HFFc6 (cell line): ENCODE measurements around the gene EPC1. TPM values are rescaled to one million over a fixed set of nuclear protein-coding genes. Genes with fewer than 3 reads are reported as not detected.
"Not testable (repeated sequence)": the region's sequence is repeated elsewhere in the genome, so short reads cannot be mapped to it uniquely, and the experiment has no call there.

Experiments used
- DNase-seq: peaks from one replicate; pipeline ENCODE4 v3.0.0-alpha.2; 2018
- H3K27ac Mint-ChIP-seq: 2 replicates; pipeline ENCODE4 v1.8.0; 2020; ENCODE audit warnings: mild to moderate bottlenecking, mixed read lengths
- H3K27me3 Mint-ChIP-seq: 2 replicates; pipeline ENCODE4 v1.8.0; 2021; ENCODE audit warnings: mild to moderate bottlenecking, moderate library complexity, mixed read lengths; ENCODE audit not compliant: insufficient read depth
- H3K36me3 Mint-ChIP-seq: 2 replicates; pipeline ENCODE4 v1.8.0; 2021; ENCODE audit warnings: low read depth, mixed read lengths
- H3K4me1 Mint-ChIP-seq: 2 replicates; pipeline ENCODE4 v1.8.0; 2020; ENCODE audit warnings: low read depth, mixed read lengths
- H3K4me3 Mint-ChIP-seq: 2 replicates; pipeline ENCODE4 v1.8.0; 2020; ENCODE audit warnings: mild to moderate bottlenecking, moderate library complexity, mixed read lengths
- H3K9me3 Mint-ChIP-seq: 2 replicates; pipeline ENCODE4 v1.8.0; 2020; ENCODE audit warnings: mild to moderate bottlenecking, mixed read lengths
- CTCF ChIP-seq: fragments of 200-600 bp; sonication (generic); IDR thresholded peaks from 2 replicates; pipeline ENCODE4 v1.5.0; 2021; ENCODE audit warnings: antibody characterized with exemption, mild to moderate bottlenecking
- total RNA-seq, 6 experiments: library from RNA; stranded (reverse); fragmentation: NEBNext Ultra II Directional; extraction: Animal tissue kit (Norgen Biotek cat#: 25700); gene quantifications; 2 replicates in 1 of 6; 3 replicates in 5 of 6; pipeline ENCODE4 v1.2.3, GENCODE V29; 2021

EPC1 gene
- total RNA-seq, 6 experiments from 2014 or later, result 16.5 to 19.3 (median 17.5) TPM

DNA sequence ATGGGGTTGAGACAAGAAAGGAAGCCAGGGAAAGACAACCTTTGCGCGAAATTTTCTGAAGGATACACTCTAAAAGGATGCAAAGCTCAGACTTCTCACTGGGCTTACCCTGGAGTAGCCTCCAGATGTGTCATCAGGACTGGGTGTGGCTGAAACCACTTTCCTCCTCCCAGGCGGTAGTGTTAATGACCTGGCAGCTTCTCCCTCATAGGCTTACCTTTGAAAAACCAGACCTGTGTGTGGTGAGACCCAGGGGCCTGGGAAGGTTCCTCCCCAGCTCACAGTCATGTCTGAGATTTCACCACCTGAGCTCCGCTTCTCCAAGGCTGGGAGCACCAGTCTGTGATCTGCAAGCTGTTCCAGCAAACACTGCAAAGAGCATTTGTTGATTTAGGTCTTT, 93.7 kb downstream of the EPC1 start:
- DNase-seq, result peak; percentile 8
- peaks cover 10% of the 10 kb centered on the region for H3K4me1 Mint-ChIP-seq
- H3K36me3 Mint-ChIP-seq, result no peaks in the 10 kb centered on the region
- no peak overlapping the region for H3K4me3 Mint-ChIP-seq
- no peak overlapping the region for H3K27ac Mint-ChIP-seq
- H3K27me3 Mint-ChIP-seq, result peaks cover 4% of the 10 kb centered on the region; the same call in 1 of the 2 replicates
- TF ChIP-seq CTCF, result no peak
- no peaks in the 10 kb centered on the region for H3K9me3 Mint-ChIP-seq

DNA sequence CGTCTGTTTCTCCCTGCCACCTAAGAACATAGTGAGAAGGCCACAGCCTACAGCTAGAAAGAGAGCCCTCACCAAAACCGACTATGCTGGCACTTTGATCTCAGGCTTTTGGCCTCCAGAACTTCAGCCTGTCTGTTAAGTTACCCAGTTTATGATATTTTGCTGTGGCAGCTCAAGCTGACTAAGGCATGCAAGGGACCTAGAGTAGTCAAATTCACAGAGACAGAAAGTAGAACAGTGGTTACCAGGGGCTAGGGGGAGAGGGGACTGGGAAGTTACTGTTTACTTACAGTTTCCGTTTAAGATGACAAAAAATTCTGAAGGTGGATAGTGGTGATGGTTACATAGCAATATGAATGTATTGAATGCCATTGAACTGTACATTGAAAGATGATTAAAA, 96.5 kb downstream of the EPC1 start:
- not testable (repeated sequence) for DNase-seq, H3K4me3 Mint-ChIP-seq, H3K9me3 Mint-ChIP-seq, H3K36me3 Mint-ChIP-seq, H3K27ac Mint-ChIP-seq
- Mint-ChIP-seq H3K27me3 (peaks cover 11% of the 10 kb centered on the region), H3K4me1 (peaks cover 10% of the 10 kb centered on the region)

DNA sequence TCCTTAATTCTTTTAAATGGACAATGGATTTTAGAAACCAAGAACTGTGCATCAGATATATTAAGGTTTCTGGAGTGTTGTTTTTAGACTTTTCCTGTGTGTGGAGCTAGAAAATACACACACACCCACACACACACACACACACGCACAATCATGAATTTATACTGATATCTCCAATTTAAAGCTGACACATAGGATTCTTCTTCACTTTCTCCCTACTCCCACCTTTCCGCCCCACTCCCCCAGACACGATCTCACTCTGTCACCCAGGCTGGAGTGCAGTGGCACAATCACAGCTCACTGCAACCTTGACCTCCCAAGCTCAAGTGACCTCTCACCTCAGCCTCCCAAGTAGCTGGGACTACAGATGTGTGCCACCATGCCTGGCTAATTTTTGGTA, 100.3 kb downstream of the EPC1 start:
- Mint-ChIP-seq H3K27me3 (peaks cover 19% of the 10 kb centered on the region), H3K4me3 (no peak overlapping the region), H3K27ac (no peak overlapping the region), H3K4me1 (peaks cover 14% of the 10 kb centered on the region), H3K9me3 (no peaks in the 10 kb centered on the region), H3K36me3 (peaks cover 4% of the 10 kb centered on the region; the same call in 1 of the 2 replicates)
- no peak for DNase-seq
- no peak for TF ChIP-seq CTCF

DNA sequence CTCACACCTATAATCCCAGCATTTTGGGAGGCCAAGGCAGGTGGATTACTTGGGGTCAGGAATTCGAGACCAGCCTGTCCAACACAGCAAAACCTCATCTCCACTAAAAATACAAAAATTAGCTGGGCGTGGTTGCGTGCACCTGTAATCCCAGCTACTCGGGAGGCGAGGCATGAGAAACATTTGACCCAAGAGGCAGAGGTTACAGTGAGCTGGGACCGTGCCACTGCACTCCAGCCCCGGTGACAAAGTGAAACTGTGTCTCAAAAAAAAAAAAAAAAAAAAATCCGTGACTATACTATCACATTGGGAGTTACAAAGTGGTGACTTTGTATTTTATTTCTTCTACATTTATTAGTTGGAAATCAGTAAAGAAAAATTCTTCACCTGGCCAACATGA, 101.2 kb downstream of the EPC1 start:
- Mint-ChIP-seq H3K36me3 (peaks cover 4% of the 10 kb centered on the region; the same call in 1 of the 2 replicates), H3K4me1 (peaks cover 18% of the 10 kb centered on the region), H3K27me3 (peaks cover 21% of the 10 kb centered on the region), H3K27ac (no peak overlapping the region), H3K9me3 (no peaks in the 10 kb centered on the region), H3K4me3 (no peak overlapping the region)
- no peak for TF ChIP-seq CTCF
- DNase-seq, result no peak

DNA sequence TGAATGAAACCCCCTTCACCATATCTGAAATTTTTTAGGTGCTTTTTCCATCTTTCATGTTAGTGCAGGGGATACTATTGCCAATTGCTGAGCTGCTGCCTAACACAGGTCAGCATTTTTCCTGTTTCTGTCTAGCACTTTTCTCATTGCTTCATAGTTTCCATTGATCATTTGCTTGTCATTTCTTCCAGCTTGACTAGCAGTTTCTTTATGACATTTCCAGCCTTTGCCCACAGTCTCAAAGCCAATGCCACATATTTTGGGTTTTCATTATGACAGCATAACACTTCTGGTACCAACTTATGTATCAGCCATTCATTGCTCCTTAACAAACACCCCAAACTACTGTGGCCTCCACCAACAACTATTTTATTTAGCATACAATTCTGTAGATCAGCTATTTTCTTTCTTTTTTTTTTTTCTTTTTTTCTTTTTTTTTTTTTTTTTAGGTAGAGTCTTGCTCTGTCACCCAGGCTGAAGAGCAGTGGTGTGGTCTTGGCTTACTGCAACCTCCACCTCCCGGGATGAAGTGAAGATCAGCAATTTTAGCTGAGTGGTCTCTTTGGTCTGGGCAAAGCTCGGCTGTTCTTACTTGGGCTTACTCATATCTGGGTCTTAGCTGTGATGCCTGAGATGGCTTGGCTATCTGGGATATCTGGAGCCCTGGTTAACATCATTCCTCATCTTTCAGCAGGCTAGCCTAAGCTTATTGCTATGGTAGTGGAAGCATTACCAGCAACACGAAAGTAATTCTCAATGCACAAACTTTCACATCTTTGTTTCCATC, 102.3 kb downstream of the EPC1 start:
- Mint-ChIP-seq H3K27me3 (peaks cover 18% of the 10 kb centered on the region), H3K27ac (no peak overlapping the region), H3K36me3 (peaks cover 4% of the 10 kb centered on the region; the same call in 1 of the 2 replicates), H3K9me3 (no peaks in the 10 kb centered on the region), H3K4me3 (no peak overlapping the region), H3K4me1 (peaks cover 30% of the 10 kb centered on the region)
- TF ChIP-seq CTCF, result no peak
- no peak for DNase-seq

DNA sequence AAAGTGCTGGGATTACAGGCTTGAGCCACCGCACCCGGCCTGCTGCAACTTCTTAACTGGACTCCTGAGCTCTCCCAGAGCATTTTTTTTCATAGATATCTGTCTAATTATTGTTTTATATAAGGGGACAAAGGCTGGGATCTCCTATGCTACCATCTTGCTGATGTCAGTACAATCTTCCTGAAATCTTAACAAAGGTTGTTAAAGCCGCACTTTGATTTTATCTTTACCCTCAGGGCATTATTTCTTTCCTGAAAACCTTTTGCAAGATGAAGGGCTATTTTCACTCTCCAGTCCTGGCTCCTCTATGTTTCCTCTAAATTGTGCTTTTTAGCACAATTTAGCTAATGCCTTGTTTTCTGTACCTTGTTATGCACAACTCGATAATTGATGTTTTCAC, 102.9 kb downstream of the EPC1 start:
- Mint-ChIP-seq H3K27ac (no peak overlapping the region), H3K9me3 (no peaks in the 10 kb centered on the region), H3K36me3 (peaks cover 4% of the 10 kb centered on the region; the same call in 1 of the 2 replicates), H3K27me3 (peaks cover 18% of the 10 kb centered on the region), H3K4me3 (no peak overlapping the region), H3K4me1 (peaks cover 36% of the 10 kb centered on the region)
- DNase-seq, result no peak
- no peak for TF ChIP-seq CTCF
